Measurements from ENCODE around the gene TGFBR3.

DNA sequence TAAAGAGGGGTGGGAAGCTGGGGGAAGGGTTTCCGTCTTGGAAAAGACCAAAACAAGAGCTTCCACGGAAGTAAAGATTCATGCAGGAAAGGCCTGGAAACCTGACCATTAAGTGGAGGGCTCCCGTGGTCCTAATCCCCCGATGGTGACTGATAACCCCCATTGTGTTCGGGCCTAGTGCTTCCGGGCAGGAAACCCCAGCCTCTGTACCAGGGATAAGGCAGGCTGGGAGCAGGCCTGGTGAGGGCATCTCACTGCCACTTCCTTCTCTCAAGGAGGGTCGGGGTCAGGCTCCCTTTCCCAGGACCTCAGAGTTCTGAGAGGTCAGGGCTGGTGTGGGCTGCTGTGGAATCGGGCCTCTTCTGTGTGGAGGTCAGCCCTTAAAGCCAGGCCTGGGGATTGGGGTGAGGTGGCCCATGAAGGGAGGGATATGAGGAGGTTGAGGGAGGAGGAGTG lies 248.4 kb downstream of the TGFBR3 start:
- TF ChIP-seq, protein P1, sequence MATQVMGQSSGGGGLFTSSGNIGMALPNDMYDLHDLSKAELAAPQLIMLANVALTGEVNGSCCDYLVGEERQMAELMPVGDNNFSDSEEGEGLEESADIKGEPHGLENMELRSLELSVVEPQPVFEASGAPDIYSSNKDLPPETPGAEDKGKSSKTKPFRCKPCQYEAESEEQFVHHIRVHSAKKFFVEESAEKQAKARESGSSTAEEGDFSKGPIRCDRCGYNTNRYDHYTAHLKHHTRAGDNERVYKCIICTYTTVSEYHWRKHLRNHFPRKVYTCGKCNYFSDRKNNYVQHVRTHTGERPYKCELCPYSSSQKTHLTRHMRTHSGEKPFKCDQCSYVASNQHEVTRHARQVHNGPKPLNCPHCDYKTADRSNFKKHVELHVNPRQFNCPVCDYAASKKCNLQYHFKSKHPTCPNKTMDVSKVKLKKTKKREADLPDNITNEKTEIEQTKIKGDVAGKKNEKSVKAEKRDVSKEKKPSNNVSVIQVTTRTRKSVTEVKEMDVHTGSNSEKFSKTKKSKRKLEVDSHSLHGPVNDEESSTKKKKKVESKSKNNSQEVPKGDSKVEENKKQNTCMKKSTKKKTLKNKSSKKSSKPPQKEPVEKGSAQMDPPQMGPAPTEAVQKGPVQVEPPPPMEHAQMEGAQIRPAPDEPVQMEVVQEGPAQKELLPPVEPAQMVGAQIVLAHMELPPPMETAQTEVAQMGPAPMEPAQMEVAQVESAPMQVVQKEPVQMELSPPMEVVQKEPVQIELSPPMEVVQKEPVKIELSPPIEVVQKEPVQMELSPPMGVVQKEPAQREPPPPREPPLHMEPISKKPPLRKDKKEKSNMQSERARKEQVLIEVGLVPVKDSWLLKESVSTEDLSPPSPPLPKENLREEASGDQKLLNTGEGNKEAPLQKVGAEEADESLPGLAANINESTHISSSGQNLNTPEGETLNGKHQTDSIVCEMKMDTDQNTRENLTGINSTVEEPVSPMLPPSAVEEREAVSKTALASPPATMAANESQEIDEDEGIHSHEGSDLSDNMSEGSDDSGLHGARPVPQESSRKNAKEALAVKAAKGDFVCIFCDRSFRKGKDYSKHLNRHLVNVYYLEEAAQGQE (IDR thresholded peaks at IDR 0.05; ENCODE audit: insufficient read depth in 1 of 2, low read depth in 2 of 2, low read length in 2 of 2), result no peak
- TF ChIP-seq SIN3A (IDR thresholded peaks at IDR 0.05; ENCODE audit: borderline replicate concordance, insufficient read depth, low read length), result no peak
- no peak for TF ChIP-seq POLR2AphosphoS5 (IDR thresholded peaks at IDR 0.05; ENCODE audit: low read depth, low read length)
